ENCODE measurements around the gene GBA2. TPM values are rescaled to one million over a fixed set of nuclear protein-coding genes. Genes with fewer than 3 reads are reported as not detected.

GBA2 gene
- total and polyA plus RNA-seq, 3 donors from 2014 or later = 51.3 to 77.1 (median 66.5) TPM

GRCh38 chr9:35769763-35770162, 20.7 kb upstream of the GBA2 start:
- H3K9me3 ChIP-seq = no peaks in the 10 kb centered on the region
- no peak for TF ChIP-seq CTCF (IDR thresholded peaks at IDR 0.05)
- intact Hi-C loops (cut with DNase I; ENCODE audit: low total_unique reads) = no loop called here
- H3K36me3 ChIP-seq (ENCODE audit: low read depth, missing control alignments) = no peaks in the 10 kb centered on the region
- peaks cover 16% of the 10 kb centered on the region for H3K4me1 ChIP-seq
- DNase-seq = no peak
- no peaks in the 10 kb centered on the region for H3K27me3 ChIP-seq
- H3K4me3 ChIP-seq = no peak overlapping the region
- H3K27ac ChIP-seq = no peak overlapping the region
- 92 to 97% methylated on average over 1 of the region's 1 CpG for WGBS, 2 donors

GRCh38 chr9:35767458-35767857, 18.4 kb upstream of the GBA2 start:
- Histone ChIP-seq H3K27me3 (no peaks in the 10 kb centered on the region), H3K36me3 (ENCODE audit: low read depth, missing control alignments) (no peaks in the 10 kb centered on the region), H3K4me3 (no peak overlapping the region), H3K4me1 (peaks cover 16% of the 10 kb centered on the region), H3K27ac (no peak overlapping the region), H3K9me3 (no peaks in the 10 kb centered on the region)
- intact Hi-C loops (cut with DNase I; ENCODE audit: low total_unique reads) = no loop called here
- 91 to 94% methylated on average over 1 of the region's 1 CpG for WGBS, 2 donors
- TF ChIP-seq CTCF (IDR thresholded peaks at IDR 0.05) (no peak), POLR2A (IDR thresholded peaks at IDR 0.05) (no peak)
- no peak for DNase-seq

- WGBS, 2 donors = 81 to 89% methylated on average over 2 of the region's 2 CpGs
- H3K9me3 ChIP-seq = no peaks in the 10 kb centered on the region
- H3K4me3 ChIP-seq = no peak overlapping the region
- H3K36me3 ChIP-seq (ENCODE audit: low read depth, missing control alignments) = no peaks in the 10 kb centered on the region
- no peak for DNase-seq
- no peak for TF ChIP-seq POLR2A (IDR thresholded peaks at IDR 0.05)
- no peak for TF ChIP-seq CTCF (IDR thresholded peaks at IDR 0.05)
- intact Hi-C loops (cut with DNase I; ENCODE audit: low total_unique reads) = no loop called here
- peaks cover 16% of the 10 kb centered on the region for H3K4me1 ChIP-seq
- no peaks in the 10 kb centered on the region for H3K27me3 ChIP-seq
- no peak overlapping the region for H3K27ac ChIP-seq
These were observed 18.0 kb upstream of the GBA2 start for GRCh38 chr9:35766997-35767396.

GRCh38 chr9:35763803-35764202, 14.8 kb upstream of the GBA2 start:
- no peaks in the 10 kb centered on the region for H3K27me3 ChIP-seq
- H3K4me1 ChIP-seq = no peaks in the 10 kb centered on the region
- no peak for DNase-seq
- H3K9me3 ChIP-seq = no peaks in the 10 kb centered on the region
- intact Hi-C loops (cut with DNase I; ENCODE audit: low total_unique reads) = no loop called here
- no peaks in the 10 kb centered on the region for H3K36me3 ChIP-seq (ENCODE audit: low read depth, missing control alignments)
- WGBS, 2 donors = 92 to 95% methylated on average over 1 of the region's 1 CpG
- TF ChIP-seq CTCF (IDR thresholded peaks at IDR 0.05) (no peak), POLR2A (IDR thresholded peaks at IDR 0.05) (no peak)
- no peak overlapping the region for H3K4me3 ChIP-seq
- no peak overlapping the region for H3K27ac ChIP-seq

GRCh38 chr9:35763181-35763580, 14.2 kb upstream of the GBA2 start:
- no peaks in the 10 kb centered on the region for H3K4me1 ChIP-seq
- WGBS, 2 donors = 73 to 75% methylated on average over 2 of the region's 2 CpGs

More at GRCh38 chr9:35763181-35763580, 14.2 kb upstream of the GBA2 start:
- Histone ChIP-seq H3K4me3 (no peak overlapping the region), H3K27me3 (no peaks in the 10 kb centered on the region), H3K9me3 (no peaks in the 10 kb centered on the region), H3K27ac (no peak overlapping the region), H3K36me3 (ENCODE audit: low read depth, missing control alignments) (no peaks in the 10 kb centered on the region)
- DNase-seq = no peak
- TF ChIP-seq CTCF (IDR thresholded peaks at IDR 0.05) = no peak
- no peak for TF ChIP-seq POLR2A (IDR thresholded peaks at IDR 0.05)
- intact Hi-C loops (cut with DNase I; ENCODE audit: low total_unique reads) = no loop called here
